Stimulated activated CD8-positive, alpha-beta memory T cell treated with anti-CD3 and anti-CD28 coated beads, Interleukin-2, amount 100 ng/mL, for 1 hour (primary cell): Measurements from ENCODE around the gene UNC13C.

Experiments
- DNase-seq, 2 donors: peaks; one replicate each; pipeline ENCODE4 v3.0.0-alpha.2; 2020; ENCODE audit warnings: low read depth in 2 of 2

Gene UNC13C

GRCh38 chr15:54566654-54567053 is 588.4 kb downstream of the UNC13C start:
- no peak for DNase-seq

- no peak for DNase-seq
Observed at GRCh38 chr15:54567408-54568035, 589.3 kb downstream of the UNC13C start.

GRCh38 chr15:54568381-54568780 is 590.1 kb downstream of the UNC13C start:
- DNase-seq: no peak

DNA sequence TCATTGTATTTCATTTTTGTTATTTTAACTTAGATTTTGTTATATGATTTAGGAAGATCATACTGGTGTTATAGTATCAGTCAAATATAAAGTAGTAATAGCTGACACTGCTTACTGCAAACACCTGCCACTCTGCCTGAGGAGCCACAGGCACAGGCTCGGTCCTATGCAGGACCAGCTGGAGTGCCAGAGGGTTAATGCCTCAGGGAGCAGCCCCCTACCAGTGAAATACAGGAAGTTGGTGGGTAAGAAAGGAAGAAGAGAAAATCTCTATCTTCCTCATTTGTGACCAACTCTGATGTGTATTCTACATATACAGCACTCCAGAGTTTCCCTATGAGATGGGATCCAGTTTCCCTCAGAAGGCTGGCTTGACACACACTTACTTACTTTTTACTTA is 593.3 kb downstream of the UNC13C start:
- no peak for DNase-seq

GRCh38 chr15:54575586-54575985 is 597.3 kb downstream of the UNC13C start:
- DNase-seq: no peak

DNA sequence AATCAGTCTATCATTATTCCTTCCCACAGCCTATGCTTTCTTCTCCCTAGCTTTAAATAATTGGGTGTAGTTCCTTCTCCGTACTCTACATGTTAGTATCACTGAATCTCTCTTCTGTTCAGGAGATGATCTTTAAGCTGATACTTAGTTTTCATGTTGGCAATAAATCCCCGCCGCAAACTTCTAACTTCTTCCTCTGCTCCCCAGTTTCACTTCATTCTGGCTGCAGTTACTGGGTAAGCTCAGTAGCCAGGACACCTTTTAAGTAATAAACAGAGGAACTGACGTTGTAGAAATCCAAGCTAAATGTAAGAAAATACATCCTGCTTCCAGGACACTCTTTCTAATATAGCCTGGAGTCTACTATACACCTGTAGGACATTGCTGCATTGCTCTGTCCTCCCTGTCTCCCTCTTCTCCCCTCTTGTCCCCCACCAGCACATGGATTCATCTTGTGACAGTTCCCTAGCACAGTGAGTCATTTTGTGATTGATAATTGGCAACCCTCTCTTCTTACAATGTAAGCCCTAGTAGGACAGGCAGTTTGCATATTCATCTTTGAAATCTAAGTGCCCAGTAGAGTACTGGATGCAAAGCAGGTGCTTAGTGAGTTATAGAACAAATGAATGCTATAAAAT is 598.2 kb downstream of the UNC13C start:
- DNase-seq: no peak

- DNase-seq: no peak
Observed at GRCh38 chr15:54577476-54578250, 599.4 kb downstream of the UNC13C start.

DNA sequence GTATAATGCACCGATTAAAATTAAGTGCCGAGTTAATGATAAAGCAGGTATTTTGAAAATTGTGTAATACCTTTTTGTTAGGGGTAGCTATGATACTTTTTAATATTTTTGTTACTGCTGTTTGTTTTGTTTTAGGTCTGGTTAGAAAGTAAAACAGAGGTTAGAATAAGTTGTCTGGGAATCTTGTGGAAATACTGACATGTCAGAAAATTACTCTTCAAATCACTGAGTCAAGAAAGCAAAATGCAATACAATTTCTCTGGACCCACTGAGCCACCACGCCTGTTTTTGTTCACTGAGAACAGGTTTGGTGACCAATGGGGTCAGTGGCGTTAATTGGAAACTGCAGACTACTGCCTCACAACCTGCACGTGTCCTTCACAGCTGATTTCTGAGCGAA is 601.6 kb downstream of the UNC13C start:
- DNase-seq: no peak

- DNase-seq: no peak
Observed at GRCh38 chr15:54580643-54581042, 602.4 kb downstream of the UNC13C start.

- DNase-seq: no peak
Observed at GRCh38 chr15:54582863-54583643, 604.8 kb downstream of the UNC13C start.

DNA sequence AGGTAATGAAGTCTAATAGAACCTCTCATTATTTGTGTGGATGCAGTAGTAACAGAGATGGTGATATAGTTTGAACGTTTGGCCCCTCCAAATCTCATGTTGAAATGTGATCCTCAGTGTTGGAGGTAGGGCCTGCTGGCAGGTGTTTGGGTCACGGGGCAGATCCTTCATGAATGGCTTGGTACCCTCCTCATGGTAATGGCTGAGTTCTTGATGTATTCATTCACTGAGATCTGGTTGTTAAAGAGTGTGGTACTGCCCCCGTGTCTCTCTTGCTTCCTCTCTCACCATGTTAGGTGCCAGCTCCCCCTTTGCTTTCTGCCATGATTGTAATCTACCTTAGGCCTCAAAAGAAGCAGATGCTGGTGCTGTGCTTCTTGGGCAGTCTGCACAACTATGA is 606.8 kb downstream of the UNC13C start:
- no peak for DNase-seq

DNA sequence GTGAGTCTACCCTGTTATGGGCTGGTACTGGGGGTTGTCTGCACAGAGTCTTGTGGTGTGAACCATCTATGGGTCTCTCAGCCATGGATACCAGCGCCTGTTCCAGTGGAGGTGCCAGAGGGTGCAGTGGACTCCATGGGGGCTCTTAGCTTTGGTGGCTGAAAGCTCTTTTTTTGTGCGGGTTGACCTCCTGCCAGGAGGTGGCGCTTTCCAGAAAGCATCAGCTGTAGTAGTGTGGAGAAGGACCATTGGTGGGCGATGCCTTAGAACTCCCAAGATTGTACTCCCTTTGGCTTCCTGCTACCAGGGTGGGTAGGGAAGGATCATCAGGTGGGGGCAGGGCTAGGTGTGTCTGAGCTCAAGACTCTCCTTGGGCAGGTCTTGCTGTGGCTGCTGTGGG is 615.9 kb downstream of the UNC13C start:
- DNase-seq: no peak

GRCh38 chr15:54599386-54599785 is 621.1 kb downstream of the UNC13C start:
- no peak for DNase-seq

- no peak for DNase-seq
Observed at GRCh38 chr15:54605043-54605442, 626.8 kb downstream of the UNC13C start.

DNA sequence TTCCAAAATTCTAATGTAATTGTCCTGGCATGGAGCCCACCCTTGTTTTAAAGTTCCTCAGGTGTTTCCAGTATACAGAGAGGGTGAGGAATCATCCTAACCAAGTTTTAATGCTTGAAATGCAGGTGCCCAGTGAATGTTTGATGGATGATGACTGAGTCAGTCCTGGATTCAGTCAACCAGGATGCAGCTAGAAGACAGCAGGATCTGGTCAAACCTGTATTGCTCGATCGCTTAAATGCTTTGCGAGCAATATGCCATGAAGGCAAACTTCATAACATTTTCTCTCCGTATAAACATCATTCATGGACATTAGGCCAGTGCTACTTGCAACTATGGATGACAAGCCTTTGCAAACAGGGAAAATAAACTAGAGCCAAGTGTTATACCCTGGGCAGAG is 627.3 kb downstream of the UNC13C start:
- no peak for DNase-seq

GRCh38 chr15:54608876-54609835 is 630.9 kb downstream of the UNC13C start:
- no peak for DNase-seq

GRCh38 chr15:54618120-54618519 is 639.9 kb downstream of the UNC13C start:
- DNase-seq: no peak

DNA sequence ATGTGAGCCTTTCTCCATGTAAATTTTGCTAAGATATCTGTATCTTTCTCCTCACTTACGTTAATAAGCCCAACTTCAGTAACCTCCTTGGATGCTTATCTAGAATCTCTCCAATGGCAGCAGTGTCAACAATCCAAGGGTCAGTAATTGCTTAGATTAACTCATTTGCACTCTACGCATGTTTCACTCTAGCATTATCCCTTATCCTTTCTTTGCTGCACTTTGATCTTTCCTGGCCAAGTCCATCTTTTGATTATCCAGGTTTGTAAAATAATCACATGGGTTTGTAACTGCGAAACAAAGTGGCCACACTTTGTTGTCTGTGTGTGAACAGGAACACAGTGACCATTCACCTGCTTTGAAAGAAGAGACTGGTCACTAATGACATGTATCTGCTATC is 640.9 kb downstream of the UNC13C start:
- no peak for DNase-seq

DNA sequence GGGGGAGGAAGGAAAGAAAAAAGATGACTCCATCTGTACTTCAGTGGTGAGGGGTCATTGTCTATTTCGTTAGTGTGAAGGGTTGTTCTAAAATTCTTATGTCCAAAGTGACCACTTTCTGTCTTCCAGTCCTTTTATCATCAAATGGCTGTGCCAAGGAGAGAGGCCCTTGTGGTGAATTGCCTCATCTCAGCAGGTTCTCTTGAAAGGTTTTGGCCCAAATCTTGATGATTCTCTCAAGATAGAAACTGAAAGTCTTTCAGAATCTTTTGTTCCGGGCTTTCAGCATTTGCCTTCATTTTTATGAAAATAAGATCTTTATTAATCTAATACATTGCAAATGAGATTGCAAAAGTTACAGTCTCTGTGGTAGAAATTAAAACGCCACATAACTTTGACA is 642.7 kb downstream of the UNC13C start:
- no peak for DNase-seq

DNA sequence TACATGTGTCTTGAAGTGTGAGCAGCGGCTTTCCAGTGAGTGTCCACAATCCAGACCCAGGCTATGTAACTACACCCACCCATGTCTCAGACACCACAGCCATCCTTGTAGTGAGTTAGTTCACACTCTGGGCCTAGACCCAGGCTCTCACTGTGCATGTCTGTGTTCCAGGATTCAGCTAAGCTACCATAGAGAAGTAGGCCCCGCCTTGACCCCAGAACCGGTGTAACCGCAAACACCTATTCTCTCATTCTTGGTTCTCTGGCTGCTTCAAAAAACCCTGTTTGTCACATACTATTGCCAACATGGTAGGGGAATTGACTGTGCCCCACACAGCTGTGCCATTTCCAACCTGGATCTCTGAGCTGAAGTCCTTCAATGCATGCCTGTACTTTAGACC is 657.9 kb downstream of the UNC13C start:
- no peak for DNase-seq

DNA sequence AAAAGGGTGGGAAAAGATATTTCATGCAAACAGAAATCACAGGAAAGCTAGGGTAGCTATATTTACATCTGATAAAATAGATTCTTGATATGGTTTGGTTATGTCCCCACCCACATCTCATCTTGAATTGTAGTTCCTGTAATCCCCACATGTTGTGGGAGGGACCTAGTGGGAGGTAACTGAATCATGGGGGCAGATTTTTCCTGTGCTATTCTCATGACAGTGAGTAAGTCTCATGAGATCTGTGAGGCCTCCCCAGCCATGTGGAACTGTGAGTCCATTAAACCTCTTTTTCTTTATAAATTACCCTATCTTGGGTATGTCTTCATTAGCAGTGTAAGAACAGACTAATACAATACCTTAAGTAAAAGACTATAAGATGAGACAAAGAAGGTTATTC is 660.4 kb downstream of the UNC13C start:
- DNase-seq: no peak
